K562 (cell line): Measurements from ENCODE around the gene TREM1. TPM values are rescaled to one million over a fixed set of nuclear protein-coding genes. Genes with fewer than 3 reads are reported as not detected.

ENCODE experiments used
- ATAC-seq: fragments of 200-7000 bp; cut with Tn5 transposase; 3 replicates; pipeline ENCODE4 v1.9.1; 2020; ENCODE audit warnings: moderate library complexity
- BruUV-seq: library from RNA; stranded (reverse); fragments of 400-500 nt; replicated peaks from 2 replicates; lab custom pipeline; 2021; lab: Mats Ljungman, UMichigan
- CTCF ChIA-PET: fragments of 300-600 bp; formaldehyde crosslinking; extraction: SDS; loops from one replicate; lab custom pipeline; 2021; ENCODE audit warnings: low intra/inter-chr PET ratio; lab: Yijun Ruan, JAX
- POLR2A ChIA-PET: fragments of 300-600, 350-650 bp; sonication (Branson Sonifier 250); formaldehyde crosslinking; extraction: SDS; loops from one replicate; lab custom pipeline; 2021; ENCODE audit warnings: antibody characterized with exemption, inconsistent platforms; lab: Yijun Ruan, JAX
- DNase-seq, 4 experiments: peaks; one replicate each; pipeline versions ENCODE4 v3.0.0 to v3.0.0-alpha.2; 2011 to 2018; ENCODE audit warnings: low spot score in 3 of 4, mixed read lengths in 3 of 4; ENCODE audit errors: extremely low read depth in 1 of 4
- FAIRE-seq: peaks from 2 replicates; lab custom pipeline; 2011; peaks lifted over from hg19 to GRCh38; lab: Jason Lieb, UNC
- H2AFZ ChIP-seq: 2 replicates; pipeline ENCODE4 v1.6.0; 2011; ENCODE audit warnings: low read depth, low read length, control low read depth, inconsistent platforms
- H3K27ac ChIP-seq: fragments of 200-600 bp; 3 replicates; pipeline ENCODE4 v1.8.0; 2011; ENCODE audit warnings: low read depth, mild to moderate bottlenecking, control low read depth, inconsistent platforms, low read length, moderate library complexity, mixed read lengths; ENCODE audit errors: extremely low read depth
- H3K27me3 ChIP-seq, 2 experiments: fragments of 300-600 bp in 1 of 2; 2 replicates in 1 of 2; 3 replicates in 1 of 2; pipeline versions ENCODE4 v1.6.0 to v1.8.0; 2011; ENCODE audit warnings: inconsistent platforms in 2 of 2, low read length in 2 of 2, mild to moderate bottlenecking in 1 of 2, mixed read lengths in 1 of 2, moderate library complexity in 1 of 2; ENCODE audit not compliant: control insufficient read depth in 2 of 2, insufficient read depth in 2 of 2
- H3K36me3 ChIP-seq: fragments of 300-600 bp; 3 replicates; pipeline ENCODE4 v1.8.0; 2011; ENCODE audit warnings: mild to moderate bottlenecking, low read length, inconsistent platforms; ENCODE audit not compliant: control insufficient read depth, insufficient read depth
- H3K4me1 ChIP-seq, 2 experiments: fragments of 200-600 bp in 1 of 2; replicated peaks in 1 of 2; 2 replicates in 1 of 2; 3 replicates in 1 of 2; pipeline versions ENCODE4 v1.5.1 to v1.8.0; 2011; ENCODE audit warnings: inconsistent platforms in 2 of 2, low read length in 2 of 2, mild to moderate bottlenecking in 1 of 2, mixed read lengths in 1 of 2, moderate library complexity in 1 of 2; ENCODE audit not compliant: control insufficient read depth in 2 of 2, insufficient read depth in 2 of 2
- H3K4me2 ChIP-seq: 2 replicates; pipeline ENCODE4 v1.6.1; 2011; ENCODE audit warnings: low read length, control low read depth, inconsistent platforms, mixed read lengths; ENCODE audit not compliant: insufficient read depth
- H3K4me3 ChIP-seq: fragments of 200-600 bp; sonication (generic), shearing (Covaris generic); 2 replicates; pipeline ENCODE4 v1.5.1; 2016; ENCODE audit warnings: control low read depth, inconsistent platforms
- H3K79me2 ChIP-seq: fragments of 200-600 bp; 3 replicates; pipeline ENCODE4 v1.8.0; 2011; ENCODE audit warnings: low read length, inconsistent platforms; ENCODE audit not compliant: control insufficient read depth, insufficient read depth
- H3K9ac ChIP-seq, 2 experiments: 2 replicates each; pipeline versions ENCODE4 v1.6.0 to v1.6.1; 2011; ENCODE audit warnings: low read depth in 2 of 2, low read length in 2 of 2, control low read depth in 1 of 2, inconsistent platforms in 1 of 2, mild to moderate bottlenecking in 1 of 2, mixed read lengths in 1 of 2; ENCODE audit not compliant: insufficient read depth in 1 of 2
- H3K9me1 ChIP-seq: one replicate; pipeline ENCODE4 v1.6.0; 2011; ENCODE audit warnings: inconsistent platforms, mild to moderate bottlenecking, low read length, moderate library complexity; ENCODE audit not compliant: control insufficient read depth, insufficient read depth
- H3K9me3 ChIP-seq: replicated peaks from 2 replicates; pipeline ENCODE4 v1.5.1; 2011; ENCODE audit warnings: low read depth, low read length, inconsistent platforms; ENCODE audit not compliant: control insufficient read depth, insufficient read depth
- H4K20me1 ChIP-seq: replicated peaks from 2 replicates; pipeline ENCODE4 v1.6.1; 2011; ENCODE audit warnings: low read length, inconsistent platforms, mixed read lengths; ENCODE audit not compliant: control insufficient read depth, insufficient read depth
- BDP1 ChIP-seq: IDR thresholded peaks from 3 replicates; pipeline ENCODE4 v1.6.1; 2011; ENCODE audit not compliant: insufficient read length, insufficient read depth
- CBFB ChIP-seq: sonication (generic); formaldehyde crosslinking; IDR thresholded peaks from 2 replicates; pipeline ENCODE4 v1.4.0; 2020; ENCODE audit warnings: mild to moderate bottlenecking, missing genetic modification reagents
- CHD2 ChIP-seq: IDR thresholded peaks from 2 replicates; pipeline ENCODE4 v1.6.1; 2011; ENCODE audit warnings: low read depth, low read length
- FOSL1 ChIP-seq: fragments of 200-800 bp; sonication (Bioruptor generic); conservative IDR thresholded peaks from 2 replicates; pipeline ENCODE4 v1.6.1; 2016; ENCODE audit warnings: missing genetic modification characterization, missing compliant biosample characterization
- HINFP ChIP-seq: fragments of 450-650 bp; conservative IDR thresholded peaks from 2 replicates; pipeline ENCODE4 v1.6.1; 2016; ENCODE audit warnings: missing genetic modification characterization, low read depth, mild to moderate bottlenecking, control low read depth, missing compliant biosample characterization
- HMBOX1 ChIP-seq: sonication (generic); IDR thresholded peaks from 2 replicates; pipeline ENCODE4 v1.6.1; 2016
- MITF ChIP-seq: IDR thresholded peaks from 2 replicates; pipeline ENCODE4 v1.6.1; 2014; ENCODE audit warnings: antibody characterized with exemption
- PCBP1 ChIP-seq: fragments of 200-400 bp; formaldehyde crosslinking; IDR thresholded peaks from 2 replicates; pipeline ENCODE4 v1.6.1; 2018; ENCODE audit warnings: mild to moderate bottlenecking, low read depth, low read length; ENCODE audit not compliant: poor library complexity, severe bottlenecking
- ZNF384 ChIP-seq: IDR thresholded peaks from 2 replicates; pipeline ENCODE4 v1.6.1; 2012; ENCODE audit warnings: low read depth, low read length, improper control_type of control experiment
- ZNF512 ChIP-seq: IDR thresholded peaks from 2 replicates; pipeline ENCODE4 v1.6.1; 2016; ENCODE audit warnings: missing genetic modification characterization, missing compliant biosample characterization
- WGBS: fragments of 100-300 bp; shearing (Covaris generic); methylation state at CpG from one replicate; pipeline ENCODE4 v1.1.6; 2016; ENCODE audit warnings: low coverage, mixed read lengths; ENCODE audit not compliant: insufficient coverage; ENCODE audit errors: missing lambda C conversion rate; 5-methylcytosine and 5-hydroxymethylcytosine counted together
- in situ Hi-C: fragments of 300-500 bp; cut with MboI; formaldehyde crosslinking; loops from 4 replicates; pipeline ENCODE4 v1.15.0; 2018; ENCODE audit warnings: inconsistent platforms, mixed read lengths
- intact Hi-C: fragments of 100-400 bp; cut with micrococcal nuclease; formaldehyde crosslinking; loops from 2 replicates; pipeline ENCODE4 v1.14.2; 2022
- polyA plus RNA-seq, 8 experiments: library from polyadenylated mRNA; depleted of rRNA in 4 of 8; stranded (reverse) in 5 of 8; unstranded in 3 of 8; fragments of >200 nt; fragmentation: Nextera tagmentation in 2 of 8; fragmentation: Illumina TruSeq in 1 of 8; extraction: Ambion mirVana in 2 of 8; extraction: Trizol in 1 of 8; gene quantifications; 2 replicates each; pipeline versions ENCODE4 v1.2.1 to v1.2.3, GENCODE V29; 2011 to 2014; ENCODE audit warnings: inconsistent platforms in 1 of 8, missing spikeins in 1 of 8
- total RNA-seq, 7 experiments: library from RNA; depleted of rRNA in 6 of 7; stranded (reverse); fragments of >200 nt in 6 of 7; fragmentation: Illumina TruSeq in 2 of 7; extraction: Trizol in 2 of 7; gene quantifications; 2 replicates each; pipeline versions ENCODE4 v1.2.1 to v1.2.3, GENCODE V29; 2011 to 2021; ENCODE audit warnings: low replicate concordance in 1 of 7

TREM1 gene
- total and polyA plus RNA-seq, 9 of the 15 experiments (the other 6 are each of a cell fraction or from before 2014, with no cell fraction given) = not detected

DNA sequence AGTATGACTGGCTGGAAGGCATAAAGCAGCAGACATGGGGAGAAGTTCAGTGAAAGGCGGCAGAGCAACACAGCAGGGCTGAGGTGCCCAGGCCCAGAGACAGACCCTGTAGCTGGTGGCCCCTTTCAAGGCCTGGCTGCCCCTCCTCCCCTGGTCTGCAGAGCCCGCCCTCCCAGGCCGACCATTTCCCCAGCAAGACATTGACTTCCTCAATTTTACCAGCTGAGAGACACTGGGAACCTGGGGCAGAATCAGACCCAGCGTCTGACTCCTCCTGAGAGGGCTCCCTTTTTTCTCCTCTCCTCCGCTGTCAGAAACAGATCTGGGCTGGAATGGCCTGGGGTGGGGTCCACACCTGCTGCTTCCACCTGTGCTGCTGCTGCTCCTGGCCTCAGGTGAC lies 58.4 kb downstream of the TREM1 start, which contains the start of gene TREML4:
Gene TREML4 (plus strand): TSS at position 254 of the 400 bp plus-strand sequence. CDS start 79 bp downstream, at position 333.
- BruUV-seq = no TSS peak
- Histone ChIP-seq H3K9me3 (no peaks in the 10 kb centered on the region), H3K79me2 (no peaks in the 10 kb centered on the region), H4K20me1 (no peaks in the 10 kb centered on the region), H3K27me3 (peaks cover 10 to 58% of the 10 kb centered on the region in 2 experiments), H3K4me1 (no peaks in the 10 kb centered on the region; a peak in 2 of 5 replicates), H3K36me3 (no peaks in the 10 kb centered on the region), H3K4me2 (no peak within 1 kb of the TSS), H3K9ac (no peak within 1 kb of the TSS), H3K27ac (no peak within 1 kb of the TSS), H3K9me1 (no peaks in the 10 kb centered on the region), H2AFZ (no peak within 1 kb of the TSS), H3K4me3 (no peak within 1 kb of the TSS)
- CTCF ChIA-PET = no interaction called here
- WGBS = 2% methylated on average over 5 of the region's 5 CpGs
- POLR2A ChIA-PET = no interaction called here
- ATAC-seq = no peak
- TF ChIP-seq CHD2 = no peak
- TF ChIP-seq MITF = no peak
- TF ChIP-seq BDP1 = no peak
- no peak for TF ChIP-seq HINFP
- no peak for TF ChIP-seq ZNF384
- no peak for TF ChIP-seq ZNF512
- TF ChIP-seq FOSL1 = no peak
- TF ChIP-seq PCBP1 = no peak
- no peak for TF ChIP-seq HMBOX1
- TF ChIP-seq CBFB (CRISPR knock-in tag) = no peak
- intact Hi-C loops = loop anchor here (2.0 kb wide), 1 partner anchor 91 kb away; no protein-coding TSS in a partner anchor
- no peak for FAIRE-seq
- in situ Hi-C loops = no loop called here
- no peak for DNase-seq
